Measurements from ENCODE around the gene NYAP1.

Gene NYAP1

DNA sequence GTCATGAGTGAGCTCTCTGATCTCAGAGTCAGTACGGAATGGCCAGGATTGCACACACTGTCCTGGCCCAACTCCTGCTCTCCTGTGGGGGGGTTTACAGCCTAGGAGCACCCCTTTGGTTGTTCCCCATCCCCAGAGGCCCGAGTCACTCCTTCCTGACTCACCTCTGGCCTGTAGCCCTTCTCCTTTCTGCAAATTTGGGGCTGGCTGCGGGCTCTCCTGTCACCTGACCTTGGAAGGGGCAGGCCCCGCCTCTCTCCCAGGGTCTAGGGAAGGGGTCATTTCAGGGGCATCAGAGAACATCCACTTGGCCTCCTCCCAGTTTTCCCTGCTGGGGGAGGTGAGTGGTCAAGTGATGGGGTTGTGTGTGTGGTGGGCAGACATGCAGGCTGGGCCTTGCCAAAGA is 1.7 kb downstream of the NYAP1 start:
- Histone ChIP-seq H3K9me3 (ENCODE audit: severe bottlenecking) (no peaks in the 10 kb centered on the region), H3K4me3 (ENCODE audit: low read depth, low read length) (no peak overlapping the region), H3K36me3 (no peaks in the 10 kb centered on the region), H3K27ac (no peak overlapping the region), H3K27me3 (ENCODE audit: insufficient read depth, low read depth, severe bottlenecking) (no peaks in the 10 kb centered on the region)
- TF ChIP-seq CTCF (IDR thresholded peaks at IDR 0.05; ENCODE audit: low read depth, low read length): no peak
- no peak for DNase-seq

DNA sequence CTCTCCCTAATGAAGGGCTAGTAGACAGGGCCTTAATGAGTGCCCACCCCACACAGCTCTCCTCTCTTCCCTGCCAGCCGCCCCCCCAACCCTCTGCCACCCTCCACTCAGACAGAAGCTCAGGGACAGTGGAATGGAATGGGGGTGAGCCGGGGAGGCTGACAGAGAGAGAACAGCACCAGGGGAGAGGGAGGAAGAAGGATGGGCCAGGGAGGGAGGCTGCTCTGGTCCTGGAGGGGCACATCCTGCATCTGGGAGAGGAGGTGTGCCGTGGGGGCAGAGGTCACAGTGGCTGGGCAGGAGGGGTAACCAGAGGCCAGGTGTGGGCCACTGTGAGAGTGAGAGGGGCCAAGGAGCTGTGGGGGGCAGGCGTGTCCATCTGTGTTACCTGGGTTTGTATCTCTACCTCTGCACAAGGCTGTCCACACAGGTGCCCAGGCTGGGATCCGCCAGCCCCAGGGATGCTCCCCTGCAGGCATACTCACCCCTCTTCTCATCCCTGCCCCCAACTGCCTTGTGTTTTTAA is 2.4 kb downstream of the NYAP1 start:
- no peaks in the 10 kb centered on the region for H3K36me3 ChIP-seq
- H3K4me3 ChIP-seq (ENCODE audit: low read depth, low read length): no peak overlapping the region
- TF ChIP-seq CTCF (IDR thresholded peaks at IDR 0.05; ENCODE audit: low read depth, low read length): no peak
- no peak overlapping the region for H3K27ac ChIP-seq
- no peaks in the 10 kb centered on the region for H3K9me3 ChIP-seq (ENCODE audit: severe bottlenecking)
- DNase-seq: no peak
- H3K27me3 ChIP-seq (ENCODE audit: insufficient read depth, low read depth, severe bottlenecking): no peaks in the 10 kb centered on the region

GRCh38 chr7:100486753-100487446 is 3.2 kb downstream of the NYAP1 start:
- no peaks in the 10 kb centered on the region for H3K27me3 ChIP-seq (ENCODE audit: insufficient read depth, low read depth, severe bottlenecking)
- H3K27ac ChIP-seq: no peak overlapping the region
- H3K9me3 ChIP-seq (ENCODE audit: severe bottlenecking): no peaks in the 10 kb centered on the region
- DNase-seq: no peak
- TF ChIP-seq CTCF (IDR thresholded peaks at IDR 0.05; ENCODE audit: low read depth, low read length): no peak
- H3K4me3 ChIP-seq (ENCODE audit: low read depth, low read length): no peak overlapping the region
- H3K36me3 ChIP-seq: no peaks in the 10 kb centered on the region

DNA sequence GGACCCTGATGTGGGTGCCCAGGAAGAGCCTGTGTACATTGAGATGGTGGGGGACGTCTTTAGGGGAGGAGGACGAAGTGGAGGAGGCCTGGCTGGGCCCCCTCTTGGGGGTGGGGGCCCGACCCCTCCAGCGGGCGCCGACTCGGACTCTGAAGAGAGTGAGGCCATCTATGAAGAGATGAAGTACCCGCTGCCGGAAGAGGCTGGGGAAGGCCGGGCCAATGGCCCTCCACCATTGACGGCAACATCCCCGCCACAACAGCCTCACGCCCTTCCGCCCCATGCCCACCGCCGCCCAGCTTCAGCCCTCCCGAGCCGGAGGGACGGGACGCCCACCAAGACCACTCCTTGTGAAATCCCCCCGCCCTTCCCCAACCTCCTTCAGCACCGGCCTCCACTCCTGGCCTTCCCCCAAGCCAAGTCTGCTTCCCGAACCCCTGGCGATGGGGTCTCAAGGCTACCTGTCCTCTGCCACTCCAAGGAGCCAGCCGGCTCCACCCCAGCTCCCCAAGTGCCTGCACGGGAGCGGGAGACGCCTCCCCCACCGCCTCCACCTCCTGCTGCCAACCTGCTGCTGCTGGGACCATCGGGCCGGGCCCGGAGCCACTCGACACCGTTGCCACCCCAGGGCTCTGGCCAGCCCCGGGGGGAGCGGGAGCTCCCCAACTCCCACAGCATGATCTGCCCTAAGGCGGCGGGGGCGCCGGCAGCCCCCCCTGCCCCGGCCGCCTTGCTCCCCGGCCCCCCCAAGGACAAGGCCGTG is 4.8 kb downstream of the NYAP1 start:
- no peak for TF ChIP-seq CTCF (IDR thresholded peaks at IDR 0.05; ENCODE audit: low read depth, low read length)
- no peak overlapping the region for H3K27ac ChIP-seq
- DNase-seq: no peak
- no peaks in the 10 kb centered on the region for H3K9me3 ChIP-seq (ENCODE audit: severe bottlenecking)
- no peaks in the 10 kb centered on the region for H3K36me3 ChIP-seq
- no peaks in the 10 kb centered on the region for H3K27me3 ChIP-seq (ENCODE audit: insufficient read depth, low read depth, severe bottlenecking)
- no peak overlapping the region for H3K4me3 ChIP-seq (ENCODE audit: low read depth, low read length)

DNA sequence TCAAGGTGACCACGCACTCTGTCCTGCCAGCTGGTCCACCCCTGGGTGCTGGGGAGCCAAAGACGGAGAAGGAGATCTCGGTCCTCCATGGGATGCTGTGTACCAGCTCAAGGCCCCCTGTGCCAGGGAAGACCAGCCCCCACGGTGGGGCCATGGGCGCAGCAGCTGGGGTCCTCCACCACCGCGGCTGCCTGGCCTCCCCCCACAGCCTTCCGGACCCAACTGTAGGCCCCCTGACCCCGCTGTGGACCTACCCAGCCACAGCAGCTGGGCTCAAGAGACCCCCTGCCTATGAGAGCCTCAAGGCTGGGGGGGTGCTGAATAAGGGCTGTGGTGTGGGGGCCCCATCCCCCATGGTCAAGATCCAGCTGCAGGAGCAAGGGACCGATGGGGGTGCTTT is 5.4 kb downstream of the NYAP1 start:
- H3K9me3 ChIP-seq (ENCODE audit: severe bottlenecking): no peaks in the 10 kb centered on the region
- H3K27me3 ChIP-seq (ENCODE audit: insufficient read depth, low read depth, severe bottlenecking): no peaks in the 10 kb centered on the region
- no peak overlapping the region for H3K4me3 ChIP-seq (ENCODE audit: low read depth, low read length)
- no peak overlapping the region for H3K27ac ChIP-seq
- DNase-seq: no peak
- TF ChIP-seq CTCF (IDR thresholded peaks at IDR 0.05; ENCODE audit: low read depth, low read length): no peak
- H3K36me3 ChIP-seq: no peaks in the 10 kb centered on the region
